ENCODE data around the gene FOXN3. TPM values are rescaled to one million over a fixed set of nuclear protein-coding genes. Genes with fewer than 3 reads are reported as not detected.

Gene FOXN3
- total RNA-seq, 1 experiment from 2014 or later: 8.8 TPM

- CTCF ChIA-PET: interaction anchor here (0.6 kb wide), 1 partner anchor 266 kb away, joined by 5 read pairs; no protein-coding TSS in a partner anchor
- no TSS peak for BruUV-seq (replicated peaks)
- intact Hi-C loops (cut with micrococcal nuclease; ENCODE audit: unreplicated experiment): no loop called here
These were observed 168.5 kb downstream of the FOXN3 start for GRCh38 chr14:89248411-89249064.

GRCh38 chr14:89247457-89248122 is 169.4 kb downstream of the FOXN3 start:
- no peaks in the 10 kb centered on the region for H3K9me3 ChIP-seq (ENCODE audit: control insufficient read depth, insufficient read depth, low read depth, low read length)
- H3K27ac ChIP-seq (ENCODE audit: low read length): no peak overlapping the region
- no peaks in the 10 kb centered on the region for H3K4me1 ChIP-seq (ENCODE audit: control insufficient read depth, insufficient read depth, low read length)
- ChIA-PET POLR2A (no interaction called here), CTCF (no interaction called here)
- no peaks in the 10 kb centered on the region for H3K36me3 ChIP-seq (ENCODE audit: control insufficient read depth, insufficient read depth, low read length)
- H3K4me3 ChIP-seq (ENCODE audit: low read depth in 2 of 2, low read length in 2 of 2): no peak overlapping the region
- no peak for ATAC-seq
- H3K27me3 ChIP-seq (ENCODE audit: control insufficient read depth, insufficient read depth, low read length): no peaks in the 10 kb centered on the region
- in situ Hi-C loops (cut with HindIII; ENCODE audit: low pct_unique_long_range_greater_than_20kb, low sequenced_read_pairs) (no loop called here), intact Hi-C loops (cut with micrococcal nuclease; ENCODE audit: unreplicated experiment) (no loop called here)
- no TSS peak for BruUV-seq (replicated peaks)
- no peak for DNase-seq (ENCODE audit: low read depth, low spot score)
- TF ChIP-seq POLR2AphosphoS5 (IDR thresholded peaks at IDR 0.05; ENCODE audit: low read depth, low read length): no peak
- TF ChIP-seq CTCF (IDR thresholded peaks at IDR 0.05): no peak
- TF ChIP-seq REST (IDR thresholded peaks at IDR 0.05; ENCODE audit: insufficient read depth in 1 of 2, low read depth in 2 of 2, low read length in 1 of 2): no peak
- TF ChIP-seq TCF7L2 (IDR thresholded peaks at IDR 0.05; ENCODE audit: low read depth, low read length): no peak

More at GRCh38 chr14:89248411-89249064, 168.5 kb downstream of the FOXN3 start:
- POLR2A ChIA-PET: interaction anchor here (0.6 kb wide), 1 partner anchor 219 kb away, joined by 4 read pairs; no protein-coding TSS in a partner anchor
- H3K4me3 ChIP-seq (ENCODE audit: low read depth in 2 of 2, low read length in 2 of 2): no peak overlapping the region
- TF ChIP-seq POLR2AphosphoS5 (IDR thresholded peaks at IDR 0.05; ENCODE audit: low read depth, low read length) (no peak), REST (IDR thresholded peaks at IDR 0.05; ENCODE audit: insufficient read depth in 1 of 2, low read depth in 2 of 2, low read length in 1 of 2) (no peak), CTCF (IDR thresholded peaks at IDR 0.05) (no peak), SIN3A (IDR thresholded peaks at IDR 0.05; ENCODE audit: borderline replicate concordance, insufficient read depth, low read depth, low read length) (no peak), TCF7L2 (IDR thresholded peaks at IDR 0.05; ENCODE audit: low read depth, low read length) (no peak)
- ATAC-seq (no peak), DNase-seq (ENCODE audit: low read depth, low spot score) (no peak)
- H3K27me3 ChIP-seq (ENCODE audit: control insufficient read depth, insufficient read depth, low read length): no peaks in the 10 kb centered on the region
- no peak overlapping the region for H3K27ac ChIP-seq (ENCODE audit: low read length)
- no peaks in the 10 kb centered on the region for H3K36me3 ChIP-seq (ENCODE audit: control insufficient read depth, insufficient read depth, low read length)
- in situ Hi-C loops (cut with HindIII; ENCODE audit: low pct_unique_long_range_greater_than_20kb, low sequenced_read_pairs): no loop called here
- no peaks in the 10 kb centered on the region for H3K4me1 ChIP-seq (ENCODE audit: control insufficient read depth, insufficient read depth, low read length)
- H3K9me3 ChIP-seq (ENCODE audit: control insufficient read depth, insufficient read depth, low read depth, low read length): no peaks in the 10 kb centered on the region
